Loucy (cell line): ENCODE measurements around the gene GDNF.

ENCODE experiments used
- H2AFZ ChIP-seq: fragments of 200-600 bp; sonication (generic); 2 replicates; pipeline ENCODE4 v1.6.0; 2016; ENCODE audit warnings: antibody characterized with exemption, mild to moderate bottlenecking, low read length, moderate library complexity
- H3F3A ChIP-seq: fragments of 200-600 bp; 2 replicates; pipeline ENCODE4 v1.6.0; 2016; ENCODE audit warnings: antibody characterized with exemption, low read depth, mild to moderate bottlenecking
- H3K27me3 ChIP-seq: fragments of 200-600 bp; sonication (generic); 2 replicates; pipeline ENCODE4 v1.6.1; 2014; ENCODE audit warnings: low read length, mild to moderate bottlenecking; ENCODE audit not compliant: insufficient read depth, poor library complexity, severe bottlenecking
- H3K36me3 ChIP-seq: fragments of 200-600 bp; sonication (generic); 2 replicates; pipeline ENCODE4 v1.6.1; 2016; ENCODE audit warnings: low read length; ENCODE audit not compliant: insufficient read depth
- H3K4me1 ChIP-seq: fragments of 200-600 bp; sonication (generic); 2 replicates; pipeline ENCODE4 v1.5.1; 2014; ENCODE audit warnings: low read length, mild to moderate bottlenecking; ENCODE audit not compliant: insufficient read depth, poor library complexity, severe bottlenecking
- H3K4me2 ChIP-seq: fragments of 200-600 bp; sonication (generic); 2 replicates; pipeline ENCODE4 v1.6.0; 2014; ENCODE audit warnings: antibody characterized with exemption, low read length, low read depth, mild to moderate bottlenecking; ENCODE audit not compliant: poor library complexity, severe bottlenecking
- H3K4me3 ChIP-seq: fragments of 200-600 bp; sonication (generic); 2 replicates; pipeline ENCODE4 v1.5.1; 2014; ENCODE audit warnings: low read length, mild to moderate bottlenecking, mixed read lengths; ENCODE audit not compliant: poor library complexity, severe bottlenecking
- H3K79me2 ChIP-seq: fragments of 200-600 bp; sonication (generic); 2 replicates; pipeline ENCODE4 v1.6.1; 2014; ENCODE audit warnings: low read length; ENCODE audit not compliant: insufficient read depth
- H3K9ac ChIP-seq: fragments of 200-600 bp; sonication (generic); 2 replicates; pipeline ENCODE4 v1.6.0; 2014; ENCODE audit warnings: mild to moderate bottlenecking, low read depth, low read length, moderate library complexity; ENCODE audit not compliant: poor library complexity, severe bottlenecking
- H3K9me2 ChIP-seq: fragments of 200-600 bp; sonication (generic); replicated peaks from 2 replicates; pipeline ENCODE4 v1.6.1; 2016; ENCODE audit warnings: low read depth, low read length, mixed read lengths
- H3K9me3 ChIP-seq: fragments of 200-600 bp; sonication (generic); 2 replicates; pipeline ENCODE4 v1.6.1; 2014; ENCODE audit warnings: mild to moderate bottlenecking, antibody characterized with exemption, low read length, low read depth; ENCODE audit not compliant: insufficient read depth
- H4K20me1 ChIP-seq: fragments of 200-600 bp; sonication (generic); 2 replicates; pipeline ENCODE4 v1.6.0; 2014; ENCODE audit warnings: antibody characterized with exemption, low read length, mild to moderate bottlenecking; ENCODE audit not compliant: insufficient read depth, poor library complexity, severe bottlenecking
- CTCF ChIP-seq: fragments of 200-600 bp; sonication (generic); conservative IDR thresholded peaks from 2 replicates; pipeline ENCODE4 v1.5.1; 2014; ENCODE audit warnings: mild to moderate bottlenecking, antibody characterized with exemption, low read length
- EZH2phosphoT487 ChIP-seq: fragments of 200-600 bp; IDR thresholded peaks from 2 replicates; pipeline ENCODE4 v1.6.1; 2018; ENCODE audit warnings: antibody characterized with exemption, mild to moderate bottlenecking, moderate library complexity, borderline replicate concordance

GDNF gene

GRCh38 chr5:37882636-37883035, 42.8 kb upstream of the GDNF start:
- no peaks in the 10 kb centered on the region for H3F3A ChIP-seq
- H3K79me2 ChIP-seq: no peaks in the 10 kb centered on the region
- no peaks in the 10 kb centered on the region for H3K4me1 ChIP-seq
- H3K9me2 ChIP-seq: no peaks in the 10 kb centered on the region
- no peaks in the 10 kb centered on the region for H4K20me1 ChIP-seq
- no peaks in the 10 kb centered on the region for H3K9me3 ChIP-seq
- no peaks in the 10 kb centered on the region for H3K36me3 ChIP-seq
- H2AFZ ChIP-seq: no peak overlapping the region
- no peak overlapping the region for H3K4me3 ChIP-seq
- TF ChIP-seq EZH2phosphoT487 (no peak), CTCF (no peak)
- H3K27me3 ChIP-seq: no peaks in the 10 kb centered on the region
- H3K4me2 ChIP-seq: no peak overlapping the region
- no peak overlapping the region for H3K9ac ChIP-seq

- Histone ChIP-seq H3K36me3 (no peaks in the 10 kb centered on the region), H3K4me3 (no peak overlapping the region), H3K4me2 (no peak overlapping the region), H4K20me1 (no peaks in the 10 kb centered on the region), H3F3A (no peaks in the 10 kb centered on the region), H3K27me3 (no peaks in the 10 kb centered on the region), H3K9ac (no peak overlapping the region), H3K9me3 (no peaks in the 10 kb centered on the region; the same call in 1 of the 2 replicates), H3K4me1 (no peaks in the 10 kb centered on the region), H3K79me2 (no peaks in the 10 kb centered on the region), H2AFZ (no peak overlapping the region), H3K9me2 (no peaks in the 10 kb centered on the region)
- no peak for TF ChIP-seq EZH2phosphoT487
- no peak for TF ChIP-seq CTCF
Measured at GRCh38 chr5:37881359-37881758, 41.5 kb upstream of the GDNF start.

DNA sequence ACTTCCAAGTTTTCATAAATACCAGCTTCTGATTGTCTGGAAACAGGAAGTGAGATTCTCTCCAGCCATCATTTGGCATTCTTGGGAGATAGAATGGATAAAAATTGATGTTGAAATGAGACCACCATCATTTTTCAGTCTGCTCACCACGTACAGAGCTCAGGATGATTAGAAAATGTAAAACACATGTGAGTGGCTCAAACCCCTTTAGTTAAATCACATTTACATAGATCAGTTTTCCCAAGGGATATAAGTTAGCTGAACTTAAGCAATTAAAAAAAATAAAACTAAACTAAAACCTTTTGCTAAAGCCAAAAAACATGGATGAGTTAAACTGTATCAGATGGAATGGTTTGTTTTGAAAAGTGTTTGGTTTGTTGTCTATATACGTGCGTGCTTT, 37.1 kb upstream of the GDNF start:
- H3K79me2 ChIP-seq: no peaks in the 10 kb centered on the region
- no peaks in the 10 kb centered on the region for H3K9me2 ChIP-seq
- H3K36me3 ChIP-seq: no peaks in the 10 kb centered on the region
- H3K9ac ChIP-seq: no peak overlapping the region
- no peaks in the 10 kb centered on the region for H3K27me3 ChIP-seq
- H3F3A ChIP-seq: no peaks in the 10 kb centered on the region
- no peaks in the 10 kb centered on the region for H3K4me1 ChIP-seq
- H3K4me2 ChIP-seq: no peak overlapping the region
- TF ChIP-seq EZH2phosphoT487 (no peak), CTCF (no peak)
- no peaks in the 10 kb centered on the region; the same call in 1 of the 2 replicates for H3K9me3 ChIP-seq
- H2AFZ ChIP-seq: no peak overlapping the region
- H3K4me3 ChIP-seq: no peak overlapping the region
- H4K20me1 ChIP-seq: no peaks in the 10 kb centered on the region
